D721Med (cell line): Measurements from ENCODE around the gene KREMEN1.

Experiments used
- DNase-seq: peaks from one replicate; pipeline ENCODE4 v3.0.0; 2011; ENCODE audit warnings: low spot score; ENCODE audit not compliant: insufficient read length
- FAIRE-seq: peaks from 2 replicates; lab custom pipeline; 2011; peaks lifted over from hg19 to GRCh38; lab: Jason Lieb, UNC
- CTCF ChIP-seq: IDR thresholded peaks from 2 replicates; pipeline ENCODE4 v1.5.1; 2012; ENCODE audit warnings: mild to moderate bottlenecking, control low read depth; ENCODE audit not compliant: insufficient read depth; ENCODE audit errors: missing control alignments

The KREMEN1 gene

GRCh38 chr22:29089507-29089906 is 16.7 kb downstream of the KREMEN1 start:
- FAIRE-seq = no peak
- TF ChIP-seq CTCF = no peak
- no peak for DNase-seq

DNA sequence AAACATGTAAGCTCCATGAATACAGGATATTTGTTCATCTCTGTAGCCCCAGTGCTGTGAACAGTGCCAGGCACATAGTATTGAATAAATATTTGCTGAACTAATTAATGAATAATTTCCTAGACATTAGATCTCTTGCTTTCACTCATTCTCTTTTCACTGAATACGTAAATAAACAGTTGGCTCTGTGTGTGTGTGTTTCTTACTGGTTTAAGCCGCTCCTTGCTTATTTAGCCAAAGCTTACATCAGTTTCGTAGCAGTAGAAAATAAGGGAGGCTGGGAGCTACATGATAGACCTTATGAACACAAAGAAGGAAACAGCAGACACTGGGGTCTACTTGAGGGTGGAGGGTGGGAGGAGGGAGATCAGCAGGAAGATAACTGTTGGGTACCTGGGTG is 17.2 kb downstream of the KREMEN1 start:
- DNase-seq (no peak), FAIRE-seq (no peak)
- TF ChIP-seq CTCF = no peak

DNA sequence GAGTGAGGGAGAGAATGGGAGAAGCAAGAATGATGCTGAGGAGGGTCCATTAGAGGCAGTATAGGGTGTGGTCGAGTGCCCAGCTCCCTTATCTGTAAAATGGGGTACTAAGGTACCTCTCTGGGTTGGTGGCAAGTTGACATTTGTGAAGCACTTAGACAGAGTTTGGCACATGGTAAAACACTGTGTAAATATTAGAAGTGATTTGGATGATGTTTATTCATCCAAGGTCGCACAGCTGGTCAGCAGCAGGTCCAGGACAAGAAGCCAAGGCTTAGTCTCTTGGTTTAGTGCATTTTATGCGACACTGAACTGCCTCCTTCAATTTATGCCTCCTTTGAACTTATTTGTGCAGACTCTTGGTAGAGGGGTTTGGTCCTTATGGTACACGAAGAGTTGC is 19.4 kb downstream of the KREMEN1 start:
- DNase-seq (no peak), FAIRE-seq (no peak)
- no peak for TF ChIP-seq CTCF

- TF ChIP-seq CTCF = no peak
- DNase-seq = no peak
- no peak for FAIRE-seq
Measured at GRCh38 chr22:29093030-29093429, 20.2 kb downstream of the KREMEN1 start.

- FAIRE-seq (no peak), DNase-seq (no peak)
- TF ChIP-seq CTCF = no peak
Measured at GRCh38 chr22:29093501-29094300, 20.9 kb downstream of the KREMEN1 start.

DNA sequence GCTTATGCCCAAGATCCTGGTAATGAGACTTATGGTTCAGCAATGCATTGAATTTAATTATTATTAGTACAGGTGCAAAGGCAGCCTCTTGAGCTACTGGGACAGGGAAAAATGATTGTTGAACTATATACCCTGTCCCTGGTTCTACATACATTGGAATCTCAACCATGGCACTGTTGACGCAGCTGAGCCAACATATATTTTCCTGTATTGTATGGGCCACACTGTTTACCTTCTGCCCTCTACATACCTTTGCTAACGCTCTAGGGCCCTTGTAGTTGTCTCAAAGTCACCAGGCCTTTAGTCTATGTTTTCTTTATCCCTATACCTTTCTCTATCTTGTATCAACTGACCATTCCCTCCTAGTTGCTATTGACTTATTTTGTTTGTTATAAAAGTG is 22.6 kb downstream of the KREMEN1 start:
- TF ChIP-seq CTCF = no peak
- no peak for FAIRE-seq
- no peak for DNase-seq
